Upper lobe of left lung (tissue), 6 donors: ENCODE results near the gene HID1. TPM values are rescaled to one million over a fixed set of nuclear protein-coding genes. Genes with fewer than 3 reads are reported as not detected.

Experiments
- ATAC-seq, 2 donors: fragments of 200-7000 bp; cut with Tn5 transposase; one replicate each; pipeline ENCODE4 v1.9.1; 2022; ENCODE audit warnings: mild to moderate bottlenecking in 2 of 2, moderate library complexity in 2 of 2; ENCODE audit not compliant: low FRiP score in 2 of 2
- DNase-seq, 2 donors: peaks; one replicate each; pipeline ENCODE4 v3.0.0-alpha.2; 2019 to 2020
- H3K27ac ChIP-seq, 4 donors: fragments of 200-600 bp; sonication (generic); one replicate each; pipeline ENCODE4 v1.5.1; 2016 to 2019
- H3K27me3 ChIP-seq, 4 donors: fragments of 200-600 bp; sonication (generic); one replicate each; pipeline ENCODE4 v1.5.1; 2017 to 2019
- H3K36me3 ChIP-seq, 4 donors: fragments of 200-600 bp; sonication (generic); one replicate each; pipeline ENCODE4 v1.5.1; 2016 to 2019
- H3K4me1 ChIP-seq, 4 donors: fragments of 200-600 bp; sonication (generic); one replicate each; pipeline ENCODE4 v1.5.1; 2018 to 2019
- H3K4me3 ChIP-seq, 4 donors: fragments of 200-600 bp; sonication (generic); one replicate each; pipeline ENCODE4 v1.5.1; 2017 to 2019; ENCODE audit warnings: mild to moderate bottlenecking in 2 of 4, moderate library complexity in 1 of 4
- H3K9me3 ChIP-seq, 4 donors: fragments of 200-600 bp; sonication (generic); one replicate each; pipeline ENCODE4 v1.5.1; 2018 to 2019
- CTCF ChIP-seq, 6 experiments: fragments of 450-650 bp in 4 of 6; fragments of 200-600 bp in 2 of 6; sonication (generic) in 2 of 6; IDR thresholded peaks; one replicate each; pipeline ENCODE4 v1.5.1; 2016 to 2019; ENCODE audit warnings: antibody characterized with exemption in 6 of 6
- EP300 ChIP-seq, 4 donors: sonication (generic); formaldehyde crosslinking; IDR thresholded peaks; one replicate each; pipeline ENCODE4 v1.5.1; 2017; ENCODE audit warnings: antibody characterized with exemption in 4 of 4, control low read depth in 2 of 4
- POLR2A ChIP-seq, 4 donors: fragments of 450-650 bp; IDR thresholded peaks; one replicate each; pipeline ENCODE4 v1.5.1; 2016 to 2017; ENCODE audit warnings: antibody characterized with exemption in 4 of 4, mild to moderate bottlenecking in 2 of 4
- POLR2AphosphoS5 ChIP-seq, 2 donors: sonication (generic); formaldehyde crosslinking; IDR thresholded peaks; one replicate each; pipeline ENCODE4 v1.5.1; 2017; ENCODE audit warnings: antibody characterized with exemption in 2 of 2
- WGBS, 2 donors: methylation state at CpG; one replicate each; pipeline ENCODE4 v1.1.5; 2017 to 2018; 5-methylcytosine and 5-hydroxymethylcytosine counted together
- total RNA-seq, 6 donors: library from RNA; depleted of rRNA in 4 of 6; stranded (reverse); fragments of >200 nt in 4 of 6; gene quantifications; one replicate each; pipeline versions ENCODE4 v1.1.0 to v1.2.1, GENCODE V29; 2016 to 2021
- donor health status: DM: no; HTN: no; CAD: no; lungs with moderate emphysema.
- donor health status: DM: no; HTN: yes; CAD: no; lungs with severe emphysema.

HID1 gene
- total RNA-seq, 6 donors from 2014 or later = 21.6 to 60.8 (median 33.3) TPM

DNA sequence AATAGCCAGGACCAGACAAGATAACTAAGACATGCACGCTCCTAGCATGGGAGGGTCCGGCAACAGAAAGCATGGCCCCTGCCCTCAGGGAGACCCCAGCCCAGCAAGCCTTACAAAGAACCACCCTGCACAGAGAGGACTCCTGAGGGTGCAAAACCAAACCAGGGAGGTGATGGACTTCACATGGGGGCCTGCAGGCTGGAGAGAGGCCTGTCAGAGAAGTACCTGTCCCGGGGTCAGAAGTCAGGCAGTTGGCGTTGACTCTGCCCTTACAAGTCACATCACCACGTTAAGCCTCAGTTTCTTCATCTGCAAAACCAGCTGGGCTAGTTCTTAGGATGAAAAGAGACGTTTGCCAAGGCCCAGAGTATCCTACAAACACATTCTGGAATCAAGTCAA is 43.8 kb downstream of the HID1 start:
- Histone ChIP-seq H3K4me1 (peaks cover 11 to 12% (median 11%) of the 10 kb centered on the region in 4 donors), H3K27ac (no peak overlapping the region), H3K4me3 (no peak overlapping the region), H3K9me3 (no peaks in the 10 kb centered on the region), H3K27me3 (peaks cover 0 to 23% (median 6%) of the 10 kb centered on the region in 4 donors), H3K36me3 (no peaks in the 10 kb centered on the region)
- 47 to 67% methylated on average over 4 to 6 of the region's 6 CpGs for whole genome bisulfite sequencing, 2 donors
- no peak for ATAC-seq
- TF ChIP-seq CTCF (IDR thresholded peaks at IDR 0.05) = no peak
- no peak for TF ChIP-seq POLR2AphosphoS5 (IDR thresholded peaks at IDR 0.05)
- TF ChIP-seq POLR2A (IDR thresholded peaks at IDR 0.05) = no peak
- no peak for TF ChIP-seq EP300 (IDR thresholded peaks at IDR 0.05)
- no peak for DNase-seq

DNA sequence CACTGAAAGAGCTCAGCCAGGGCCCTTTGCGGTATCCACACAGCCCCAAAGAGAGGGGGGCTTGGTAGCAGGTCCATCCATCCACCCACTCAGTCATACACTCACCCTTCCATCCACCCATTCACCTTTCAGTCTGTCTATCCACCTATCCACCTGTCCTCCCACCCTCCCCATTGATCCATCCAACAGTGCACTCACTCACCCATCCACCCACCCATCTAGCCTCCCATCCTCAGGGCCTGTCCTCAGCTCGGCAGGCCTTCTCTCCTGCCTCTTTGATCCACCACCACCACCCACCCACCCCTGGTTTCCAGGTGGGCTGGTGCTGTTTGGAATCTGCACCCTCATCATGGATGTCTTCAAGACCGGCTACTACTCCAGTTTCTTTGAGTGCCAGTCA is 47.3 kb downstream of the HID1 start:
- Histone ChIP-seq H3K27me3 (peaks cover 0 to 46% (median 17%) of the 10 kb centered on the region in 4 donors), H3K9me3 (no peaks in the 10 kb centered on the region), H3K4me3 (no peak overlapping the region), H3K4me1 (peaks cover 22 to 23% (median 22%) of the 10 kb centered on the region in 4 donors), H3K27ac (no peak overlapping the region), H3K36me3 (no peaks in the 10 kb centered on the region)
- DNase-seq (no peak), ATAC-seq (no peak)
- TF ChIP-seq POLR2A (IDR thresholded peaks at IDR 0.05) = no peak
- TF ChIP-seq CTCF (IDR thresholded peaks at IDR 0.05) = no peak
- TF ChIP-seq POLR2AphosphoS5 (IDR thresholded peaks at IDR 0.05) = no peak
- no peak for TF ChIP-seq EP300 (IDR thresholded peaks at IDR 0.05)
- WGBS, 2 donors = 53 to 67% methylated on average over 3 of the region's 3 CpGs

- DNase-seq = peak; percentile 58 to 81
- Histone ChIP-seq H3K9me3 (no peaks in the 10 kb centered on the region), H3K27ac (no peak within 1 kb of the TSS), H3K27me3 (peaks cover 0 to 46% (median 20%) of the 10 kb centered on the region in 4 donors), H3K4me3 (peak within 1 kb of the TSS in 3 of 4 donors; percentile 23 to 43 (median 40)), H3K4me1 (peaks cover 22 to 23% (median 22%) of the 10 kb centered on the region in 4 donors), H3K36me3 (no peaks in the 10 kb centered on the region)
- peak in 1 of 2 donors; percentile 61 for ATAC-seq
- TF ChIP-seq EP300 (IDR thresholded peaks at IDR 0.05) (no peak), POLR2A (IDR thresholded peaks at IDR 0.05) (no peak), POLR2AphosphoS5 (IDR thresholded peaks at IDR 0.05) (no peak), CTCF (IDR thresholded peaks at IDR 0.05) (no peak)
- 3 to 4% methylated on average over 6 to 46 of the region's 54 CpGs for WGBS, 2 donors
Observed at GRCh38 chr17:74924250-74924948, 48.2 kb downstream of the HID1 start, which contains the start of gene OTOP2. OTOP2 (plus strand) TSS chr17:74924273; CDS start chr17:74924633, 360 bp downstream.

- H3K27me3 ChIP-seq = peaks cover 0 to 46% (median 20%) of the 10 kb centered on the region in 4 donors
- peaks cover 22 to 23% (median 22%) of the 10 kb centered on the region in 4 donors for H3K4me1 ChIP-seq
- peak overlapping the region in 3 of 4 donors; percentile 23 to 43 (median 40) for H3K4me3 ChIP-seq
- DNase-seq = peak; percentile 73 to 94
- WGBS, 2 donors = 0 to 4% methylated on average over 3 to 44 of the region's 59 CpGs
- no peaks in the 10 kb centered on the region for H3K36me3 ChIP-seq
- H3K27ac ChIP-seq = no peak overlapping the region
- TF ChIP-seq POLR2AphosphoS5 (IDR thresholded peaks at IDR 0.05) = no peak
- TF ChIP-seq EP300 (IDR thresholded peaks at IDR 0.05) = no peak
- TF ChIP-seq CTCF (IDR thresholded peaks at IDR 0.05) = peak; percentile 70 to 89 (median 79)
- no peak for TF ChIP-seq POLR2A (IDR thresholded peaks at IDR 0.05)
- H3K9me3 ChIP-seq = no peaks in the 10 kb centered on the region
- ATAC-seq = peak; percentile 64 to 86
Observed at GRCh38 chr17:74923538-74924249, 48.9 kb downstream of the HID1 start.
